ENCODE data around the gene PRIMPOL. TPM values are rescaled to one million over a fixed set of nuclear protein-coding genes. Genes with fewer than 3 reads are reported as not detected.

The PRIMPOL gene
- total RNA-seq, 1 experiment from 2014 or later = 8.3 TPM

GRCh38 chr4:184715526-184715925 is 66.0 kb downstream of the PRIMPOL start:
- TF ChIP-seq ESRRA (CRISPR knock-in tag; IDR thresholded peaks at IDR 0.05; ENCODE audit: borderline replicate concordance) (no peak), JUN (CRISPR knock-in tag; IDR thresholded peaks at IDR 0.05) (no peak), GTF2I (CRISPR knock-in tag; conservative IDR thresholded peaks at IDR 0.05) (no peak), ZNF219 (CRISPR knock-in tag; IDR thresholded peaks at IDR 0.05; ENCODE audit: borderline replicate concordance) (no peak), ZBTB21 (CRISPR knock-in tag; IDR thresholded peaks at IDR 0.05; ENCODE audit: borderline replicate concordance) (no peak), HMGA2 (CRISPR knock-in tag; IDR thresholded peaks at IDR 0.05) (no peak)
- no peak overlapping the region for H3K4me3 Mint-ChIP-seq
- DNase-seq (ENCODE audit: low spot score) (no peak), ATAC-seq (no peak)
- H3K9me3 Mint-ChIP-seq = no peaks in the 10 kb centered on the region
- no peak overlapping the region for H3K27ac Mint-ChIP-seq
- CTCF ChIA-PET = interaction anchor here (0.6 kb wide), 1 partner anchor 19 kb away, joined by 4 read pairs; no protein-coding TSS in a partner anchor
- no peaks in the 10 kb centered on the region for H3K27me3 Mint-ChIP-seq (ENCODE audit: low read depth)
- no peaks in the 10 kb centered on the region for H3K4me1 Mint-ChIP-seq
- POLR2A ChIA-PET = no interaction called here
- peaks cover 73% of the 10 kb centered on the region for H3K36me3 Mint-ChIP-seq

GRCh38 chr4:184719407-184719806 is 69.9 kb downstream of the PRIMPOL start:
- Mint-ChIP-seq H3K36me3 (peaks cover 84% of the 10 kb centered on the region), H3K4me1 (no peaks in the 10 kb centered on the region), H3K9me3 (no peaks in the 10 kb centered on the region), H3K4me3 (no peak overlapping the region), H3K27me3 (ENCODE audit: low read depth) (no peaks in the 10 kb centered on the region), H3K27ac (no peak overlapping the region)
- ChIA-PET POLR2A (no interaction called here), CTCF (no interaction called here)
- ATAC-seq (no peak), DNase-seq (ENCODE audit: low spot score) (no peak)
- TF ChIP-seq GTF2I (CRISPR knock-in tag; conservative IDR thresholded peaks at IDR 0.05) (no peak), ZNF263 (CRISPR knock-in tag; IDR thresholded peaks at IDR 0.05; ENCODE audit: low read depth) (no peak), ZNF121 (CRISPR knock-in tag; IDR thresholded peaks at IDR 0.05) (no peak), SMAD3 (CRISPR knock-in tag; IDR thresholded peaks at IDR 0.05; ENCODE audit: borderline replicate concordance) (no peak), AR (CRISPR knock-in tag; IDR thresholded peaks at IDR 0.05) (no peak)
- TF ChIP-seq, protein P1, sequence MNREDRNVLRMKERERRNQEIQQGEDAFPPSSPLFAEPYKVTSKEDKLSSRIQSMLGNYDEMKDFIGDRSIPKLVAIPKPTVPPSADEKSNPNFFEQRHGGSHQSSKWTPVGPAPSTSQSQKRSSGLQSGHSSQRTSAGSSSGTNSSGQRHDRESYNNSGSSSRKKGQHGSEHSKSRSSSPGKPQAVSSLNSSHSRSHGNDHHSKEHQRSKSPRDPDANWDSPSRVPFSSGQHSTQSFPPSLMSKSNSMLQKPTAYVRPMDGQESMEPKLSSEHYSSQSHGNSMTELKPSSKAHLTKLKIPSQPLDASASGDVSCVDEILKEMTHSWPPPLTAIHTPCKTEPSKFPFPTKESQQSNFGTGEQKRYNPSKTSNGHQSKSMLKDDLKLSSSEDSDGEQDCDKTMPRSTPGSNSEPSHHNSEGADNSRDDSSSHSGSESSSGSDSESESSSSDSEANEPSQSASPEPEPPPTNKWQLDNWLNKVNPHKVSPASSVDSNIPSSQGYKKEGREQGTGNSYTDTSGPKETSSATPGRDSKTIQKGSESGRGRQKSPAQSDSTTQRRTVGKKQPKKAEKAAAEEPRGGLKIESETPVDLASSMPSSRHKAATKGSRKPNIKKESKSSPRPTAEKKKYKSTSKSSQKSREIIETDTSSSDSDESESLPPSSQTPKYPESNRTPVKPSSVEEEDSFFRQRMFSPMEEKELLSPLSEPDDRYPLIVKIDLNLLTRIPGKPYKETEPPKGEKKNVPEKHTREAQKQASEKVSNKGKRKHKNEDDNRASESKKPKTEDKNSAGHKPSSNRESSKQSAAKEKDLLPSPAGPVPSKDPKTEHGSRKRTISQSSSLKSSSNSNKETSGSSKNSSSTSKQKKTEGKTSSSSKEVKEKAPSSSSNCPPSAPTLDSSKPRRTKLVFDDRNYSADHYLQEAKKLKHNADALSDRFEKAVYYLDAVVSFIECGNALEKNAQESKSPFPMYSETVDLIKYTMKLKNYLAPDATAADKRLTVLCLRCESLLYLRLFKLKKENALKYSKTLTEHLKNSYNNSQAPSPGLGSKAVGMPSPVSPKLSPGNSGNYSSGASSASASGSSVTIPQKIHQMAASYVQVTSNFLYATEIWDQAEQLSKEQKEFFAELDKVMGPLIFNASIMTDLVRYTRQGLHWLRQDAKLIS (CRISPR knock-in tag; IDR thresholded peaks at IDR 0.05; ENCODE audit: borderline replicate concordance) = no peak

- ChIA-PET CTCF (no interaction called here), POLR2A (interaction anchor here (1.8 kb wide), 1 partner anchor 13 kb away, joined by 5 read pairs; the partner anchor contains the start of gene CENPU)
- Mint-ChIP-seq H3K4me1 (no peaks in the 10 kb centered on the region), H3K9me3 (no peaks in the 10 kb centered on the region), H3K27me3 (ENCODE audit: low read depth) (no peaks in the 10 kb centered on the region), H3K4me3 (no peak overlapping the region), H3K27ac (no peak overlapping the region), H3K36me3 (peaks cover 76% of the 10 kb centered on the region)
- ATAC-seq = no peak
- DNase-seq (ENCODE audit: low spot score) = no peak
- no peak for TF ChIP-seq ARID4B (CRISPR knock-in tag; IDR thresholded peaks at IDR 0.05; ENCODE audit: borderline replicate concordance)
- TF ChIP-seq JAZF1 (CRISPR knock-in tag; IDR thresholded peaks at IDR 0.05) = no peak
- TF ChIP-seq, protein P2, sequence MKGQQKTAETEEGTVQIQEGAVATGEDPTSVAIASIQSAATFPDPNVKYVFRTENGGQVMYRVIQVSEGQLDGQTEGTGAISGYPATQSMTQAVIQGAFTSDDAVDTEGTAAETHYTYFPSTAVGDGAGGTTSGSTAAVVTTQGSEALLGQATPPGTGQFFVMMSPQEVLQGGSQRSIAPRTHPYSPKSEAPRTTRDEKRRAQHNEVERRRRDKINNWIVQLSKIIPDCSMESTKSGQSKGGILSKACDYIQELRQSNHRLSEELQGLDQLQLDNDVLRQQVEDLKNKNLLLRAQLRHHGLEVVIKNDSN (CRISPR knock-in tag; IDR thresholded peaks at IDR 0.05) = no peak
- TF ChIP-seq, protein P3, sequence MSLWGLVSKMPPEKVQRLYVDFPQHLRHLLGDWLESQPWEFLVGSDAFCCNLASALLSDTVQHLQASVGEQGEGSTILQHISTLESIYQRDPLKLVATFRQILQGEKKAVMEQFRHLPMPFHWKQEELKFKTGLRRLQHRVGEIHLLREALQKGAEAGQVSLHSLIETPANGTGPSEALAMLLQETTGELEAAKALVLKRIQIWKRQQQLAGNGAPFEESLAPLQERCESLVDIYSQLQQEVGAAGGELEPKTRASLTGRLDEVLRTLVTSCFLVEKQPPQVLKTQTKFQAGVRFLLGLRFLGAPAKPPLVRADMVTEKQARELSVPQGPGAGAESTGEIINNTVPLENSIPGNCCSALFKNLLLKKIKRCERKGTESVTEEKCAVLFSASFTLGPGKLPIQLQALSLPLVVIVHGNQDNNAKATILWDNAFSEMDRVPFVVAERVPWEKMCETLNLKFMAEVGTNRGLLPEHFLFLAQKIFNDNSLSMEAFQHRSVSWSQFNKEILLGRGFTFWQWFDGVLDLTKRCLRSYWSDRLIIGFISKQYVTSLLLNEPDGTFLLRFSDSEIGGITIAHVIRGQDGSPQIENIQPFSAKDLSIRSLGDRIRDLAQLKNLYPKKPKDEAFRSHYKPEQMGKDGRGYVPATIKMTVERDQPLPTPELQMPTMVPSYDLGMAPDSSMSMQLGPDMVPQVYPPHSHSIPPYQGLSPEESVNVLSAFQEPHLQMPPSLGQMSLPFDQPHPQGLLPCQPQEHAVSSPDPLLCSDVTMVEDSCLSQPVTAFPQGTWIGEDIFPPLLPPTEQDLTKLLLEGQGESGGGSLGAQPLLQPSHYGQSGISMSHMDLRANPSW (CRISPR knock-in tag; conservative IDR thresholded peaks at IDR 0.05; ENCODE audit: low read depth) = no peak
- no peak for TF ChIP-seq ELF4 (CRISPR knock-in tag; IDR thresholded peaks at IDR 0.05; ENCODE audit: low read depth)
- TF ChIP-seq USF2 (CRISPR knock-in tag; IDR thresholded peaks at IDR 0.05) = no peak
Measured at GRCh38 chr4:184721254-184721653, 71.7 kb downstream of the PRIMPOL start.
